DOHH2 (cell line): Measurements from ENCODE around the gene PALM2AKAP2.

ENCODE experiments used
- CTCF ChIP-seq: fragments of 200-600 bp; sonication (generic); IDR thresholded peaks from one replicate; pipeline ENCODE4 v1.5.1; 2014; ENCODE audit warnings: antibody characterized with exemption, mild to moderate bottlenecking, low read depth, low read length; ENCODE audit not compliant: poor library complexity, severe bottlenecking
- EZH2phosphoT487 ChIP-seq: fragments of 200-600 bp; sonication (generic); IDR thresholded peaks from 2 replicates; pipeline ENCODE4 v1.6.1; 2017; ENCODE audit warnings: borderline replicate concordance, mild to moderate bottlenecking, antibody characterized with exemption, low read length, moderate library complexity, mixed read lengths

GRCh38 chr9:109789556-109789955, 9.6 kb downstream of the PALM2AKAP2 start:
- TF ChIP-seq CTCF (no peak), EZH2phosphoT487 (no peak)
